Rectal smooth muscle tissue (tissue), 1 donor: Measurements from ENCODE around the gene SORT1.

ENCODE experiments used
- H3K27ac ChIP-seq: one replicate; pipeline ENCODE4 v1.7.0; 2013; ENCODE audit warnings: low read depth, low read length, inconsistent platforms
- H3K27me3 ChIP-seq: one replicate; pipeline ENCODE4 v1.7.0; 2013; ENCODE audit warnings: low read length; ENCODE audit not compliant: control insufficient read depth, insufficient read depth
- H3K36me3 ChIP-seq: one replicate; pipeline ENCODE4 v1.7.0; 2013; ENCODE audit warnings: low read length; ENCODE audit not compliant: control insufficient read depth, insufficient read depth
- H3K4me1 ChIP-seq: one replicate; pipeline ENCODE4 v1.7.0; 2013; ENCODE audit warnings: low read length; ENCODE audit not compliant: control insufficient read depth, insufficient read depth
- H3K4me3 ChIP-seq: one replicate; pipeline ENCODE4 v1.7.0; 2013; ENCODE audit warnings: low read length
- H3K9ac ChIP-seq: one replicate; pipeline ENCODE4 v1.7.0; 2013; ENCODE audit warnings: low read length

The SORT1 gene

DNA sequence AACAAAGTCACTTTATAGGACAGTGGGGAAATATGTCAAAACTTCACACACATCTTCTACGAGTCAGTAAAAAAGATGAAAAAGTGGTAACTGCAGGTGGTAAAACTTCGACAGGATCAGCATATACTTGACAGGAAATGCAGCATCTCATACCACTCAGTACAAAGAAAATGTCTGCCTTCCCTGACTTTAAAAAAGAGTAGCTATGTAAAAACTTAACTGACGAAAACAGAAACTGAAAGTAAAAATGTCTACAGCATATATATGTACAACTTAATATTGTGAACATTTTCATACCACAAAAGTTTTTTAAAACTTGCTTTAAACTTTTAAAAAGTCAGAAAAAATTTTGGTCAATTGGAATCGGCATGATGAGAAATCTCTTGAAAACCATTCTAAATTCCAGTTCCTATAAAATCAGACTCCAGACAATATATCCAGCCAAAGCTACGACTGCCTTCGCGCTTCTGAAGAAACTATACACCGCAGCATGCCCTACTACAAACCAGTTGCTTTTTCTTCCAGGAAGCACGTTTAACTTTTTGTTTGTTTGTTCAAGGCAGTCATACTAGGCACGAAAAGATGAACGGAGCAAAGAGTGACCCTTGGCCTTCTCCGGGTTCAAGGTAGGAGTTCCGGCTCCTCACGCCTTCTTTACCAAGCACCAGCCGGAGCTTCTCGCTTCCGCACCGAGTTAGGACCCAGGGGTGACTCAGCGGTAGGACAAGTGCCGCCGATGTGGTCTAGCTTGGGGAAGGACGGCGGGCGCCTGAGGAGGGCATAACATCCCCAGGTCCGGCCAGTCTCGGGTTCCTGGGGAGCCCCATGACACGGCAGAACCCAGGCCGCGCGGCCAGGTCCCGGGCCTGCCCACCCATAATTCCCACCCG, 27.9 kb upstream of the SORT1 start:
- H3K4me1 ChIP-seq, result peaks cover 8% of the 10 kb centered on the region
- peak overlapping the region; percentile 96 for H3K4me3 ChIP-seq
- peak overlapping the region; percentile 80 for H3K27ac ChIP-seq

DNA sequence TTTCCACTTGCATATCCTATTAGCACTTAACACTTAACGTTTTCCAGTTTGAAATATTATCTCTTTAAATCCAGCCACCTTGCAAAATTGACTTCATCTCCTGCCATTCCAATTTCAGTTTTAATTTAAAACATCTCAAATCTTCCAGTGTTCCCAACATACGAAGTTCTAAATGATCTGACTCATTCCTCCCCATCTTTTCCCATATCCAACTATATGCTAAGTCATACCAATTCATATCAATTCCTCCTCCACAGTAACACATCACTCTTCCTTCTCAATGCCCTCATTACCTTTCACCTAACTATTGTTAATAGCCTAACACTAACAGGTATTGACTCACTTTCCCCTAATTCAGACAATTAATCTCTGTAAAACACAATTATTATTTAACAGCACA, 25.8 kb upstream of the SORT1 start:
- H3K4me3 ChIP-seq, result no peak overlapping the region
- H3K9ac ChIP-seq, result no peak overlapping the region
- peaks cover 8% of the 10 kb centered on the region for H3K4me1 ChIP-seq
- no peak overlapping the region for H3K27ac ChIP-seq
- H3K27me3 ChIP-seq, result no peaks in the 10 kb centered on the region
- peaks cover 3% of the 10 kb centered on the region for H3K36me3 ChIP-seq

More for the DNA sequence above, 27.9 kb upstream of the SORT1 start:
- peak overlapping the region; percentile 2 for H3K9ac ChIP-seq
- no peaks in the 10 kb centered on the region for H3K27me3 ChIP-seq
- H3K36me3 ChIP-seq, result peaks cover 3% of the 10 kb centered on the region

DNA sequence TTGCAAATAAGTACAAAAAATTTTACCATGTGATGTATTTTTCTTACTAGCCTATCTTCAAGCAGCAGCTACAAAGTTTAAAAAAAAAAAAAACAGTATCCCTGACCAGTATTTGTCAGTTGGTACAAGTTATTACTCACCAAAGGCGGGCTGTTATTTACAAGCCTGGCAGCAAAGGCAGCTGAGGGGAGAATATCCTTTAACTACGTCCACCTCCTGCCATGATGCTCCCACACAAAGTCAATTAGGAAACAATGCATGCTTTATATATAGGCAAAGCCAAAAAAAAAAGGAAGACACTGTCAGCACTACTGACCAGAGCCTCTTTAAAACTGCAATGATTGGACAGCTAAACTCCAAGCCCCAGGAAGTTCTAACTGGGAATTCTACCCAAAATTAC, 14.8 kb upstream of the SORT1 start:
- Histone ChIP-seq H3K36me3 (peaks cover 40% of the 10 kb centered on the region), H3K4me1 (no peaks in the 10 kb centered on the region), H3K27me3 (no peaks in the 10 kb centered on the region), H3K27ac (no peak overlapping the region), H3K9ac (no peak overlapping the region), H3K4me3 (no peak overlapping the region)

DNA sequence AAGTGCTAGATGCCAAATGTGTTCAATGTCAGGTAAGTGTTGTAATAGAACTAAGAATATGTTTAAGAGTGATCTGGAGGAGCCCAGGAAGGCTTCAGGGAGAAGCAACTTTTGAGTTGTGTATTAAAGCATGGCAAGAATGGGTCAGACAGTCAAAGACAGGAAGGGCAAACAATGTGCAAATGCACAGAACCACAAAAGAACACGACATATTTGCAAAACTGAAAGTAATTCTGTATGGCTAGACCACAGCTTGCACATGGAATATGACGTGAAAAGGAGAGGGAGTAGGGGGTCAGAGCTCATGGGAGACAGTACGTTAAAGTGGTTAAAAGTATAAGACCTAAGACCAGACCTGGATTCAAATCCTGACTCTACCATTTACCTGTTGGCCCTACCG, 7.1 kb upstream of the SORT1 start:
- Histone ChIP-seq H3K4me1 (no peaks in the 10 kb centered on the region), H3K36me3 (peaks cover 20% of the 10 kb centered on the region), H3K9ac (no peak overlapping the region), H3K27me3 (no peaks in the 10 kb centered on the region), H3K27ac (no peak overlapping the region), H3K4me3 (no peak overlapping the region)

DNA sequence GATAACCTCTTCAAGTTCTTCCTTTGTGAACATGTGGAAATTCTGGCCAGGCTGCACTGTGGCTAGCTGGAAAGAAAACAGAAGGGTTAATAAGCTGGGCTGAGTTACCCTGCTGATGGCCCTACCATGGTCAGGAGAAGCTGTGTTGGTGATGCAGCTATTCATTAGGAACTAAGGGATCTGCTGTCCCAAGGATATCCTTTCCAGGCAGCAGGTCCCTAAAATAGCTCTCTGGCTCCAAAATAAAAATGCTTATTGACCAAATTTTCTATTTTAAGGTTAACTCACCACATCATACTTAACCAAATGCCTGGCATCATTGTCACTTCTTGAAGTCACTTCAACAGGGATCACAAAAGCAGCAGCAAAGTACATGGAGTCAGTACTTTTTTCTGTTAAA, 4.3 kb upstream of the SORT1 start:
- Histone ChIP-seq H3K27ac (no peak overlapping the region), H3K4me3 (no peak overlapping the region), H3K9ac (no peak overlapping the region), H3K27me3 (no peaks in the 10 kb centered on the region), H3K36me3 (peaks cover 9% of the 10 kb centered on the region), H3K4me1 (peaks cover 3% of the 10 kb centered on the region)

DNA sequence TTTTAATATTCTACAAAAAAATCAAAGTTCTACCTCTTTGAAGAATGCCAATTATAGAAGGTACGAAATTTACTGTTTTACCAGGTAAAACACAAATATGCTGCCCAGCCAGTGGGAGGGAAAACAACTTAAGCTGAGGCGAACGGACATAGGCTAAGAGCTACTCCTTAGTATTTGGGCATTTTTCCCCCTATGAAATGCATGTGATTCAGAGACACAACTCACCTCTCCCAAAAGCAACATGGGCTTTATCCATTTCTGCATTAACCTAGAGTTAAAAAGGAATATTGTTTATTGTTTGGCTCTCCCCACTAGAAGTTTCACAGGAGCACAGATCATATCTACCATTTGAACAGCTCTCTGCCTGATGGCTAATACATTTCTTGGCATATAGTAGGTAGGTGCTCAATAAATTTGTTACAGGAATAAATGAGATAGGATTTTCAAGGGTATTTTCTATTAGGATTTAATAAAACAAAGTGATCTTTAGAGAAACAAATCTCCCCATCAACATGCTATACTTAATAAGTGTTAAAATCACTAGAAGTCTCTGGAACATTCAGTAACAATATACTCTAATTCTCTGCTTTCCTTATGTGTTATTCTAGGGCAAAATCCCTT, 2.4 kb upstream of the SORT1 start:
- peaks cover 5% of the 10 kb centered on the region for H3K36me3 ChIP-seq
- H3K4me3 ChIP-seq, result no peak overlapping the region
- no peak overlapping the region for H3K27ac ChIP-seq
- H3K9ac ChIP-seq, result no peak overlapping the region
- H3K27me3 ChIP-seq, result no peaks in the 10 kb centered on the region
- peaks cover 8% of the 10 kb centered on the region for H3K4me1 ChIP-seq

DNA sequence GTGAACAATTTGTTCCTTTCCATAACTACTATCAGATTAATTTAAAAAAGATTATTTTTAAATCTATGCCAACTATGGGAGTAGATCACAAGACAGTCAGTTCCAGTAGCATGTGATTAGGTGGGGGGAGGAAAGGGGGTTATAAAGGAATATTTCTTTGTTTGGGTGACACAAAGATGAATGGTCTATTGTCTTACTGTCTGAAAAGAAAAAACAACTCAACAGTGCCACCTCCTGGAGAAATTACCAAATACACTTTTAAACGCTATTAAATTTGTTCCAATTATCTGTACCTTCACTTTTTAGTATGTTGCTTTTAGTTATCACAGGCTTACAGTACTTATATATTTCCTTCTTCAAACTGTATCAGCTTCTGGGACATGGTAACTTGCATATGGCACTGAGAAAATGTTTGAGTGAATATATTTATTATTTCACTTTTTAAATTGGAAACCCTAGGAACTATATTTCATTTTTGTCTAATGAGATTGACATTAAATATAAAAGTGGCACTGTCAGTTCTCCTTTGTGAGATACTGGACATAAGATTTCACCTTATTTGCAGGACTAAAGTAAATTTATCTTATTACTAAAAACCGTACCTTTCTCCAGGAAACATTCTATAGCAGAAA, 1.7 kb upstream of the SORT1 start:
- no peak overlapping the region for H3K27ac ChIP-seq

DNA sequence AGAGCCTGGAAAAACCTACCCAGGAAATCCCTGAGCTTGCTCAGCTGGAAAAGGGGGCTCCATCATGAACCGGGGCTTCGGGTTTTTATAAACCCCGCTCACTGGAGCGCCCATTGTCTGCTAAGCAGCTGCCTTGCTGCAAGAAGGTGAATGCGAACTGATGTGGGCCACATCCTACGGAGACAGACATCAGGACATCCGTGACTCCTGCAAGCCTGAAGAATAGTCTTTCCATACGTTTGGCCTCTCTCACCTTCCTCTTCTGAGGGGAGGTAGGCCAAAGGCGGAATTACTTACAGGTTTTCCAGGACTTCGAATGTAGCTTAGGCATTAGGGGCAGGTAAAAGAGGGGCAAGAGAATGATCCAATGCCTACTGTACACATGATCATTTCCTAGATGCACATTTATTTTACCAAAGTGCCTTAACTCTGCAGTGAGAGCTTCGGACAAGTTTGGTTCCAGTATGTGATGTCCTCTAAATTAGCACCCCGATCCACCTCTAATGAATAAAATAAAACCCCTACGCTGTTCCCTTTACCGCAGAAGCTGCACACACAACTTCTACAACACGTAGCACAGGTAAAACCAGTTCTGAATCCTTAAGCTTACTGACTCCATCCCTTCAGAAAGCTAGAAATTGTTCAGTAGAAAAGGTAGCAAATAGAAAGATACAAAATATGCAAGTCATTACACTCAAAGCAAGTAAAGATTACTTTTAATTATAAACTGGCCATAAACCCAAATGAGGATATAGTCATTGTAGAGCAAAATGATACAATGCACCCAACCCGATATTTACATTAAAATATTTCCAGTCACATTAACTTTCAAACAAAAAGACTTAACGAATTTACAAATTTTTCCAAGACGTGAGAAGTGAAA, 866 bp upstream of the SORT1 start:
- Histone ChIP-seq H3K4me3 (peak overlapping the region; percentile 69), H3K36me3 (no peaks in the 10 kb centered on the region), H3K9ac (peak overlapping the region; percentile 14), H3K27me3 (no peaks in the 10 kb centered on the region), H3K4me1 (peaks cover 13% of the 10 kb centered on the region), H3K27ac (peak overlapping the region; percentile 60)

More for the DNA sequence above, 1.7 kb upstream of the SORT1 start:
- peaks cover 8% of the 10 kb centered on the region for H3K4me1 ChIP-seq
- H3K4me3 ChIP-seq, result no peak overlapping the region
- no peak overlapping the region for H3K9ac ChIP-seq
- H3K27me3 ChIP-seq, result no peaks in the 10 kb centered on the region
- H3K36me3 ChIP-seq, result no peaks in the 10 kb centered on the region

DNA sequence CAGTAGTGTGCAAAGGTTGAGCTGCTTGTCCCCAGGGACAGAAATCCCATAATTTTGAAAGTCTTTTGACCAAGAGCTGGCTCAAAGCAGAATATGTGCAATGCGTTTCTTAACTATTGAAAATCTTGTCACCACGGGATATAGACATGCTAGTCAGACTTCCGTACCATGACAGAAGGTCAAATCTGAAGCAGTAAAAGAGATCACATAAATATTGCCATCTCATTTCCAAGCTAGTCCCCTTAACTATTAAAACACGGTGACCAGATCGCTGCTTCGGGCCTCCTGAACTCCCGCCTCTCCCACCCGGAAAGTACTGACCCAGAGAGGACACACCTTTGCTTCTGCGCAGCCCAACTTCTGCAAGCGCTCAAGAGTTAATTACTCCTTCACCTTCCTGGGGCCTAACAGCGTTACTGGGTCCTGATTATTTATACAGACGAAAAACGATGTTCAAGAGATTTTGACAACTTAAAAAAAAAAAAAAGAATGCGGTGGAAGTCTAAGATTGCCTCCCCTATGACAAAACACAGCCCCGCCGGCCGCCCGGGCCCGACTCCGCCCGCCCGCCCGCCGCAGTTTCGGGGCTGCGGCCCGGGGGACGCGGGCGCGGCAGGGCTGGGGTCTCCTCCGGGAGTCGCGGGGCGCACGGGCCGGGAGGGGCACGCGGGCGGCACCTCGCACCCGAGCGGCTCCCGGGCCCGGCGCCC, 692 bp downstream of the SORT1 start:
- peak overlapping the region; percentile 68 for H3K27ac ChIP-seq
- peak overlapping the region; percentile 32 for H3K9ac ChIP-seq
- no peaks in the 10 kb centered on the region for H3K36me3 ChIP-seq
- H3K4me3 ChIP-seq, result peak overlapping the region; percentile 69
- no peaks in the 10 kb centered on the region for H3K27me3 ChIP-seq
- H3K4me1 ChIP-seq, result peaks cover 26% of the 10 kb centered on the region

DNA sequence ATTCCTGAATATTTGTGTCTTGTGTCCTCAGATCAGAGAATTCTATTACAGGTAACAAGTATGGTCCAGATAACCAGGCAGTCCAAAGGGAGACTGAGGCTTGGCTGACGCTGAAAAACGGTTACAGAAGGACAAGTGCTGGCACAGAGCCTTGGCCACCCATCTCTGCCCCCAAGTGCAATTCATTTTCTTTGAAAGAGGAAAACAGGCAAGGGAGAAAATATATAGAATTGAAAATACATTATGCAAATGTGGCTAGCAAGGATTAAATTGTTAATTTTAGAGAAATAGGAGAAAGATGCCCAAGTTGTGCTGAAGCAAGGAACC, 1.2 kb downstream of the SORT1 start:
- Histone ChIP-seq H3K27ac (peak overlapping the region; percentile 47), H3K4me1 (peaks cover 31% of the 10 kb centered on the region)

DNA sequence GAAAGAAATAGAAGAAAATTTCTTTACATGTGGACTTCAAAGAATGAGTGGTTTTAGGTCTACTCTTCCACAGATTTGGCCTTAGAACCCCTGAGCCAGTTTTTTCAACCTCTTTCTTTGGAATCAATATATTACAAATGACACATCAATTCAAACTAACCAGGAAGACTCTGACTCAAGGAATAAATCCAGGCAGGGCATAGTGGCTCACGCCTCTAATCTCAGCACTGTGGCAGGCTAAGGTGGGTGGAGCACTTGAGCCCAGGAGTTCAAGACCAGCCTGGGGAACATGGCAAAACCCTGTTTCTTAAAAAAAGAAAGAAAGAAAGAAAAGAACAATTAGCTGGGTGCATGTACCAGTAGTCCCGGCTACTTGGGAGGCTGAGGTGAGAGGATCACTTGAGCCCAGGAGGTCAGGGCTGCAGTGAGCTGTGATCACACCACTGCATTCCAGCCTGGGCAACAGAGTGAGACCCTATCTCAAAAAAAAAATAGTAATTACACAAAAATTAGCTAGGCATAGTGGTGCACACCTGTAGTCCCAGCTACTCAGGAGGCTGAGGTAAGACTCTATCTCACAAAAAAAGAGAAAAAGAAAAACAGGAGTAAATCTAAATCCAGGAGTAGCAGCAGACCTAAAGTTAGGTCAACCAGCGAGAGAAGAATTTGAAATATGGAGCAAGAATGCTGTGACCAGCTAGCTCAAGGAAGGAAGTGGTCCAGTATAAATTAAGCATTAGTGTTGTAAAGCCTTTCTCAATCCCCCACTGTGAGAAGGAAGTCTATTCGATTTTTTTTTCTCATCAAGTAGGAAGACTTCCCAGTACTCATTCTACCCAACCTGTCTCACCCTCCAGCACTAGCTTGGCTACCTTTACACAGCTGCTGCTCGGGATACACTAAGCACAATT, 1.9 kb downstream of the SORT1 start:
- Histone ChIP-seq H3K9ac (no peak overlapping the region), H3K4me3 (peak overlapping the region; percentile 69), H3K36me3 (no peaks in the 10 kb centered on the region), H3K27ac (peak overlapping the region; percentile 47), H3K4me1 (peaks cover 36% of the 10 kb centered on the region), H3K27me3 (no peaks in the 10 kb centered on the region)

More for the DNA sequence above, 1.2 kb downstream of the SORT1 start:
- Histone ChIP-seq H3K4me3 (peak overlapping the region; percentile 69), H3K9ac (no peak overlapping the region), H3K36me3 (no peaks in the 10 kb centered on the region), H3K27me3 (no peaks in the 10 kb centered on the region)
